Erythroblast (primary cell): Measurements from ENCODE around the gene FAM219A.

Experiments used
- GATA1 ChIP-seq: IDR thresholded peaks from 2 replicates; pipeline ENCODE4 v1.6.1; 2011; ENCODE audit warnings: low read depth, mild to moderate bottlenecking, control low read depth, low read length, moderate library complexity
- POLR2A ChIP-seq: IDR thresholded peaks from 2 replicates; pipeline ENCODE4 v1.6.1; 2011; ENCODE audit warnings: mild to moderate bottlenecking, low read length

GRCh38 chr9:34458959-34459340, 580 bp upstream of the FAM219A start:
- TF ChIP-seq POLR2A (no peak), GATA1 (no peak)
